H1 (cell line): ENCODE results near the gene ABHD12. TPM values are rescaled to one million over a fixed set of nuclear protein-coding genes. Genes with fewer than 3 reads are reported as not detected.

Experiments used
- ATF2 ChIP-seq: IDR thresholded peaks from 2 replicates; pipeline ENCODE4 v1.6.1; 2012; ENCODE audit warnings: low read length, inconsistent platforms
- BRCA1 ChIP-seq: IDR thresholded peaks from 2 replicates; pipeline ENCODE4 v1.6.1; 2012; ENCODE audit warnings: low read depth, low read length, improper control_type of control experiment
- CEBPB ChIP-seq: IDR thresholded peaks from 2 replicates; pipeline ENCODE4 v1.6.1; 2012; ENCODE audit warnings: low read depth, low read length
- CHD2 ChIP-seq: IDR thresholded peaks from 2 replicates; pipeline ENCODE4 v1.6.1; 2012; ENCODE audit warnings: low read length, improper control_type of control experiment
- JUND ChIP-seq: IDR thresholded peaks from 2 replicates; pipeline ENCODE4 v1.6.1; 2011; ENCODE audit warnings: mild to moderate bottlenecking, improper control_type of control experiment, low read length
- KDM5A ChIP-seq: fragments of 200-600 bp; IDR thresholded peaks from 2 replicates; pipeline ENCODE4 v1.7.1; 2012; ENCODE audit warnings: mild to moderate bottlenecking, low read length, inconsistent platforms, mixed read lengths
- RBBP5 ChIP-seq: IDR thresholded peaks from 2 replicates; pipeline ENCODE4 v1.7.1; 2012; ENCODE audit warnings: low read depth, mild to moderate bottlenecking, inconsistent platforms, low read length, moderate library complexity, borderline replicate concordance
- TBP ChIP-seq: IDR thresholded peaks from 2 replicates; pipeline ENCODE4 v1.6.1; 2011; ENCODE audit warnings: low read depth, low read length, improper control_type of control experiment
- TEAD4 ChIP-seq: IDR thresholded peaks from 2 replicates; pipeline ENCODE4 v1.6.1; 2012; ENCODE audit warnings: low read depth, low read length, inconsistent platforms, mixed read lengths
- polyA plus RNA-seq, 7 experiments: library from polyadenylated mRNA; depleted of rRNA in 3 of 7; stranded (reverse) in 5 of 7; unstranded in 2 of 7; fragments of >200 nt in 5 of 7; fragments of 200-250 nt in 2 of 7; gene quantifications; 1 replicate in 5 of 7; 2 replicates in 1 of 7; 4 replicates in 1 of 7; pipeline versions ENCODE4 v1.2.1 to v1.2.3, GENCODE V29; 2011 to 2013; ENCODE audit warnings: missing spikeins in 2 of 7, mixed read lengths in 2 of 7
- total RNA-seq: library from RNA; stranded (reverse); fragmentation: NEBNext Ultra II Directional; extraction: Animal tissue kit (Norgen Biotek cat#: 25700); gene quantifications from 2 replicates; pipeline ENCODE4 v1.2.1, GENCODE V29; 2021
- TF ChIP-seq, protein P1 (sequence below): IDR thresholded peaks from 2 replicates; pipeline ENCODE4 v1.6.1; 2012; ENCODE audit warnings: inconsistent platforms

Gene ABHD12
- total and polyA plus RNA-seq, 2 of the 8 experiments (the other 6 are each of a cell fraction or from before 2014, with no cell fraction given) = 31.3 to 59.5 TPM

- TF ChIP-seq, protein P1, sequence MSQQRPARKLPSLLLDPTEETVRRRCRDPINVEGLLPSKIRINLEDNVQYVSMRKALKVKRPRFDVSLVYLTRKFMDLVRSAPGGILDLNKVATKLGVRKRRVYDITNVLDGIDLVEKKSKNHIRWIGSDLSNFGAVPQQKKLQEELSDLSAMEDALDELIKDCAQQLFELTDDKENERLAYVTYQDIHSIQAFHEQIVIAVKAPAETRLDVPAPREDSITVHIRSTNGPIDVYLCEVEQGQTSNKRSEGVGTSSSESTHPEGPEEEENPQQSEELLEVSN = no peak
- TF ChIP-seq KDM5A (no peak), JUND (no peak), TEAD4 (no peak), ATF2 (no peak), CEBPB (no peak), BRCA1 (no peak), TBP (no peak), CHD2 (no peak), RBBP5 (no peak)
These were observed 71.2 kb downstream of the ABHD12 start (continued) for GRCh38 chr20:25319241-25320034.
